ENCODE data around the gene ERLIN1.
"Not testable (repeated sequence)": the region's sequence is repeated elsewhere in the genome, so short reads cannot be mapped to it uniquely, and the experiment has no call there.

The ERLIN1 gene

GRCh38 chr10:100138921-100139496 is 46.8 kb downstream of the ERLIN1 start:
- no peak for DNase-seq (ENCODE audit: extremely low read depth in 1 of 2, low read depth in 1 of 2)

- DNase-seq (ENCODE audit: extremely low read depth in 1 of 2, low read depth in 1 of 2): no peak
Observed at GRCh38 chr10:100135486-100135885, 50.3 kb downstream of the ERLIN1 start.

- no peak for DNase-seq (ENCODE audit: extremely low read depth in 1 of 2, low read depth in 1 of 2)
Observed at GRCh38 chr10:100133801-100134200, 52.0 kb downstream of the ERLIN1 start.

- no peak for DNase-seq (ENCODE audit: extremely low read depth in 1 of 2, low read depth in 1 of 2)
Observed at GRCh38 chr10:100132427-100132826, 53.4 kb downstream of the ERLIN1 start.

GRCh38 chr10:100131571-100131970 is 54.3 kb downstream of the ERLIN1 start:
- DNase-seq (ENCODE audit: extremely low read depth in 1 of 2, low read depth in 1 of 2): no peak

- no peak for DNase-seq (ENCODE audit: extremely low read depth in 1 of 2, low read depth in 1 of 2)
Observed at GRCh38 chr10:100130831-100131230, 55.0 kb downstream of the ERLIN1 start.

- DNase-seq (ENCODE audit: extremely low read depth in 1 of 2, low read depth in 1 of 2): no peak
Observed at GRCh38 chr10:100129424-100129823, 56.4 kb downstream of the ERLIN1 start.

- no peak for DNase-seq (ENCODE audit: extremely low read depth in 1 of 2, low read depth in 1 of 2)
Observed at GRCh38 chr10:100128951-100129350, 56.9 kb downstream of the ERLIN1 start.

- not testable (repeated sequence) for DNase-seq (ENCODE audit: extremely low read depth in 1 of 2, low read depth in 1 of 2)
Observed at GRCh38 chr10:100125335-100125734, 60.5 kb downstream of the ERLIN1 start.

GRCh38 chr10:100124097-100124496 is 61.7 kb downstream of the ERLIN1 start:
- DNase-seq (ENCODE audit: extremely low read depth in 1 of 2, low read depth in 1 of 2): no peak

GRCh38 chr10:100122780-100123179 is 63.0 kb downstream of the ERLIN1 start:
- DNase-seq (ENCODE audit: extremely low read depth in 1 of 2, low read depth in 1 of 2): no peak

GRCh38 chr10:100120550-100120949 is 65.3 kb downstream of the ERLIN1 start:
- DNase-seq (ENCODE audit: extremely low read depth in 1 of 2, low read depth in 1 of 2): no peak

GRCh38 chr10:100119726-100120125 is 66.1 kb downstream of the ERLIN1 start:
- no peak for DNase-seq (ENCODE audit: extremely low read depth in 1 of 2, low read depth in 1 of 2)

GRCh38 chr10:100114976-100115770 is 70.7 kb downstream of the ERLIN1 start:
- no peak for DNase-seq (ENCODE audit: extremely low read depth in 1 of 2, low read depth in 1 of 2)

- no peak for DNase-seq (ENCODE audit: extremely low read depth in 1 of 2, low read depth in 1 of 2)
Observed at GRCh38 chr10:100114460-100114859, 71.4 kb downstream of the ERLIN1 start.

GRCh38 chr10:100109670-100110069 is 76.2 kb downstream of the ERLIN1 start:
- DNase-seq (ENCODE audit: extremely low read depth in 1 of 2, low read depth in 1 of 2): no peak

- DNase-seq (ENCODE audit: extremely low read depth in 1 of 2, low read depth in 1 of 2): no peak
Observed at GRCh38 chr10:100106865-100107264, 79.0 kb downstream of the ERLIN1 start.

GRCh38 chr10:100104300-100104699 is 81.5 kb downstream of the ERLIN1 start:
- no peak for DNase-seq (ENCODE audit: extremely low read depth in 1 of 2, low read depth in 1 of 2)

GRCh38 chr10:100103581-100103980 is 82.2 kb downstream of the ERLIN1 start:
- no peak for DNase-seq (ENCODE audit: extremely low read depth in 1 of 2, low read depth in 1 of 2)

GRCh38 chr10:100101192-100102076 is 84.4 kb downstream of the ERLIN1 start:
- no peak for DNase-seq (ENCODE audit: extremely low read depth in 1 of 2, low read depth in 1 of 2)

- no peak for DNase-seq (ENCODE audit: extremely low read depth in 1 of 2, low read depth in 1 of 2)
Observed at GRCh38 chr10:100100651-100101184, 85.1 kb downstream of the ERLIN1 start.
